GM10248 (cell line): ENCODE measurements around the gene IKZF5.

Experiments used
- CTCF ChIA-PET: fragments of 300-600 bp; sonication (Branson Sonifier 250); formaldehyde crosslinking; extraction: SDS; loops from one replicate; lab custom pipeline; 2021; ENCODE audit warnings: antibody characterized with exemption; lab: Yijun Ruan, JAX
- POLR2A ChIA-PET: fragments of 350-650 bp; sonication (Branson Sonifier 250); formaldehyde crosslinking; extraction: SDS; loops from one replicate; lab custom pipeline; 2020; ENCODE audit warnings: antibody characterized with exemption; lab: Yijun Ruan, JAX
- DNase-seq: peaks from one replicate; pipeline ENCODE4 v3.0.0; 2012; ENCODE audit errors: extremely low spot score
- CTCF ChIP-seq: IDR thresholded peaks from 2 replicates; pipeline ENCODE4 v1.5.1; 2012; ENCODE audit warnings: mild to moderate bottlenecking, low read depth; ENCODE audit errors: extremely low read depth, missing control alignments, control extremely low read depth

The IKZF5 gene

GRCh38 chr10:123011987-123012386, 3.4 kb upstream of the IKZF5 start:
- DNase-seq, result no peak
- POLR2A ChIA-PET, result no interaction called here
- CTCF ChIA-PET, result interaction anchor here (1.3 to 2.5 kb wide), 3 partner anchors 11 to 547 kb away, joined by 3 to 16 read pairs (median 3); no protein-coding TSS in a partner anchor
- TF ChIP-seq CTCF, result no peak

GRCh38 chr10:123009105-123009820, 668 bp upstream of the IKZF5 start:
- CTCF ChIA-PET, result interaction anchor here (0.8 to 10.4 kb wide), 4 partner anchors 12 to 551 kb away, joined by 3 to 84 read pairs (median 8); partner anchors contain the start of gene PSTK
- DNase-seq, result peak; percentile 31
- POLR2A ChIA-PET, result interaction anchor here (1.6 kb wide), 1 partner anchor 29 kb away, joined by 8 read pairs; the partner anchor contains the start of gene PSTK
- TF ChIP-seq CTCF, result no peak

GRCh38 chr10:123007558-123008354, 839 bp downstream of the IKZF5 start:
- ChIA-PET POLR2A (interaction anchor here (0.6 to 1.6 kb wide), 4 partner anchors 12 to 127 kb away, joined by 3 to 8 read pairs (median 3); partner anchors contain the start of gene PSTK), CTCF (interaction anchor here (1.2 to 10.4 kb wide), 3 partner anchors 13 to 50 kb away, joined by 3 to 84 read pairs (median 4); partner anchors contain the start of gene PSTK)
- peak; percentile 61 for DNase-seq

GRCh38 chr10:123004298-123004697, 4.3 kb downstream of the IKZF5 start:
- no peak for DNase-seq
- ChIA-PET CTCF (interaction anchor here (10.4 kb wide), 1 partner anchor 22 kb away, joined by 84 read pairs; the partner anchor contains the start of gene PSTK), POLR2A (no interaction called here)
- TF ChIP-seq CTCF, result no peak

More at GRCh38 chr10:123007558-123008354, 839 bp downstream of the IKZF5 start:
- no peak for TF ChIP-seq CTCF

- TF ChIP-seq CTCF, result no peak
- CTCF ChIA-PET, result interaction anchor here (10.4 kb wide), 1 partner anchor 19 kb away, joined by 84 read pairs; the partner anchor contains the start of gene PSTK
- POLR2A ChIA-PET, result interaction anchor here (0.6 kb wide), 1 partner anchor 1740 kb away, joined by 3 read pairs; no protein-coding TSS in a partner anchor
- DNase-seq, result no peak
These were observed 7.2 kb downstream of the IKZF5 start for GRCh38 chr10:123001370-123001769.

GRCh38 chr10:123000155-123000554, 8.4 kb downstream of the IKZF5 start:
- DNase-seq, result no peak
- TF ChIP-seq CTCF, result no peak
- POLR2A ChIA-PET, result no interaction called here
- CTCF ChIA-PET, result interaction anchor here (1.2 to 12.2 kb wide), 4 partner anchors 9 to 43 kb away, joined by 3 to 107 read pairs (median 5); partner anchors contain the start of gene PSTK
